ENCODE data around the gene SVBP. TPM values are rescaled to one million over a fixed set of nuclear protein-coding genes. Genes with fewer than 3 reads are reported as not detected.

SVBP gene
- total and polyA plus RNA-seq, 2 of the 8 experiments (the other 6 are each of a cell fraction or from before 2014, with no cell fraction given) = 29.7 to 30.2 TPM

DNA sequence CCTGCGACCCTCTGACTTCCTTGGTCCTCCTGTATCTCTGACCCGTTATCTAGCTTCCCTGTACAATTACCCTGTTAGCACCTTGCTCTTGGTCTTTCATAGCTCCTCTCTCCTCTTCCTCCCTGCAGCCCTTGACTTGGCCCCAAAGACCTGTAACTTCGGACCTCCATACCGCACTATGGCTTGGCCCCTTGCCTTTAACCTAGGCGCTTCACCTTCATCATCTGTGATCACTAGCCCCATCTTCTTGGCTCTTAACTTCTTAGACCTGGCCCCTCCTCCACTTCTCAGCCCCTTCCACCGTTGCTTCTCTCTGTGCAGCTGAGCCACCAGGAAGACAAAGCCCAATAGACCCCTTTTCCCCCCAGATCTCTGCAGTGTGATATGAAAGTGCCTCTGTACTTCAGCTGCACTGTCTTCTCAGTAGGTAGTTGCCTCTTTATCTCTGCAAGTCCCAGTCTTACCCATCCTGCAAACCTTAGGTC lies 30.0 kb upstream of the SVBP start (continued):
- TF ChIP-seq, protein P1, sequence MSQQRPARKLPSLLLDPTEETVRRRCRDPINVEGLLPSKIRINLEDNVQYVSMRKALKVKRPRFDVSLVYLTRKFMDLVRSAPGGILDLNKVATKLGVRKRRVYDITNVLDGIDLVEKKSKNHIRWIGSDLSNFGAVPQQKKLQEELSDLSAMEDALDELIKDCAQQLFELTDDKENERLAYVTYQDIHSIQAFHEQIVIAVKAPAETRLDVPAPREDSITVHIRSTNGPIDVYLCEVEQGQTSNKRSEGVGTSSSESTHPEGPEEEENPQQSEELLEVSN (IDR thresholded peaks at IDR 0.05) = no peak
- TF ChIP-seq KDM4A (IDR thresholded peaks at IDR 0.05; ENCODE audit: low read depth, low read length, severe bottlenecking) (no peak), SAP30 (IDR thresholded peaks at IDR 0.05; ENCODE audit: insufficient read depth, insufficient replicate concordance, low read length) (no peak), FOSL1 (IDR thresholded peaks at IDR 0.05; ENCODE audit: insufficient read depth, low read depth, low read length) (no peak), MAFK (IDR thresholded peaks at IDR 0.05; ENCODE audit: low read depth, low read length) (no peak)

Measured in H1 (cell line).